Muscle layer of duodenum (tissue), 2 donors: ENCODE measurements around the gene TPI1.

Source experiments
- H3K27ac ChIP-seq: one replicate; pipeline ENCODE4 v1.7.0; 2013; ENCODE audit warnings: mild to moderate bottlenecking, low read length
- H3K27me3 ChIP-seq: one replicate; pipeline ENCODE4 v1.7.0; 2013; ENCODE audit warnings: low read depth, mild to moderate bottlenecking, control low read depth, low read length
- H3K36me3 ChIP-seq, 2 donors: one replicate each; pipeline ENCODE4 v1.7.0; 2013; ENCODE audit warnings: low read length in 2 of 2, control low read depth in 1 of 2, mild to moderate bottlenecking in 1 of 2; ENCODE audit not compliant: insufficient read depth in 2 of 2, control insufficient read depth in 1 of 2
- H3K4me1 ChIP-seq, 2 donors: one replicate each; pipeline ENCODE4 v1.7.0; 2013; ENCODE audit warnings: low read length in 2 of 2, mild to moderate bottlenecking in 2 of 2, control low read depth in 1 of 2, moderate library complexity in 1 of 2; ENCODE audit not compliant: insufficient read depth in 2 of 2, control insufficient read depth in 1 of 2
- H3K4me3 ChIP-seq, 2 donors: one replicate each; pipeline ENCODE4 v1.7.0; 2013; ENCODE audit warnings: low read length in 2 of 2, low read depth in 1 of 2, mild to moderate bottlenecking in 1 of 2
- H3K9me3 ChIP-seq, 2 donors: one replicate each; pipeline ENCODE4 v1.7.0; 2013; ENCODE audit warnings: low read length in 2 of 2, control low read depth in 1 of 2, mild to moderate bottlenecking in 1 of 2; ENCODE audit not compliant: control insufficient read depth in 1 of 2
- donor health status: healthy.

Gene TPI1

DNA sequence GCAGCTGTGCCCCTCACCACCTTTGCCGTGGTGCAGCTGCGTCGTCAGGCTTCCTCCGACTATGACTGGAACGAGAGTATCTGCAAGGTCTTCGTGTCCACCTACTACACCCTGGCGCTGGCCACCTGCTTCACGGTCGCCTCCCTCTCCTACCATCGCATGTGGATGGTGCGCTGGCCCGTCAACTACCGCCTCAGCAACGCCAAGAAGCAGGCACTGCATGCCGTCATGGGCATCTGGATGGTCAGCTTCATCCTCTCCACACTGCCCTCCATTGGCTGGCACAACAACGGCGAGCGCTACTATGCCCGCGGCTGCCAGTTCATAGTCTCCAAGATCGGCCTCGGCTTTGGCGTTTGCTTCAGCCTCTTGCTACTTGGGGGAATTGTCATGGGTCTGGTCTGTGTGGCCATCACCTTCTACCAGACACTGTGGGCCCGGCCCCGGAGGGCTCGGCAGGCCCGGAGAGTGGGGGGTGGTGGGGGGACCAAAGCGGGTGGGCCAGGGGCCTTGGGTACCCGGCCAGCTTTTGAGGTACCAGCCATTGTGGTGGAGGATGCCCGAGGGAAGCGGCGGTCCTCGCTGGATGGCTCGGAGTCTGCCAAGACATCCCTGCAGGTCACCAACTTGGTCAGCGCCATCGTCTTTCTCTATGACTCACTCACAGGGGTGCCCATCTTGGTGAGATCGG is 43.1 kb upstream of the TPI1 start:
- H3K9me3 ChIP-seq = no peaks in the 10 kb centered on the region
- H3K27ac ChIP-seq = no peak overlapping the region
- H3K4me1 ChIP-seq = peaks cover 4 to 37% of the 10 kb centered on the region in 2 donors
- no peaks in the 10 kb centered on the region for H3K36me3 ChIP-seq
- H3K27me3 ChIP-seq = peaks cover 9% of the 10 kb centered on the region
- H3K4me3 ChIP-seq = no peak overlapping the region

DNA sequence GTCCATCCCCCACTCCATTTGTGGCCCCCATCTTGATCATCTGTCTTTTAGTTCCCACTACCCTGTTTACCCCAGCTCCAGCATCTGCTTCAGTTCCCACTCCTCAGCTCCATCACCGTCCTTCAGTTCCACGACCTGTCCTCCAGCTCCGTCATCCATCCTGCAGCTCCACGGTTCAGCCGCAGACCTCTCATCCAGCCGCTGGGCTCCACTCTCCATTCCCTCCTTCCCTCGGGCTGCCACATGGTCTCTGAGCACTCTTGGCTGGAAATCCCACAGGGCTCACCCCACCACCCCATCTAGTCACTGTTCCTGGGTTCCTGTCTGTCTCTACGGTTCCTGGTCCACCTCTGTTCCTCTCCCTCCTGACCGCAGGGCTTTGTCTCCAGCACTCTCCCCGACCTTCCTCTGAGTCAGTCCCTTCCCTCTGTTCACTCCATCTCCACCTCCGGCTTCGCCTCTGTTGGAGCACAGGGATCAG is 42.4 kb upstream of the TPI1 start:
- peaks cover 4 to 44% of the 10 kb centered on the region in 2 donors for H3K4me1 ChIP-seq
- H3K36me3 ChIP-seq = no peaks in the 10 kb centered on the region
- peaks cover 9% of the 10 kb centered on the region for H3K27me3 ChIP-seq
- H3K9me3 ChIP-seq = no peaks in the 10 kb centered on the region
- peak overlapping the region in 1 of 2 donors; percentile 11 for H3K4me3 ChIP-seq
- no peak overlapping the region for H3K27ac ChIP-seq

DNA sequence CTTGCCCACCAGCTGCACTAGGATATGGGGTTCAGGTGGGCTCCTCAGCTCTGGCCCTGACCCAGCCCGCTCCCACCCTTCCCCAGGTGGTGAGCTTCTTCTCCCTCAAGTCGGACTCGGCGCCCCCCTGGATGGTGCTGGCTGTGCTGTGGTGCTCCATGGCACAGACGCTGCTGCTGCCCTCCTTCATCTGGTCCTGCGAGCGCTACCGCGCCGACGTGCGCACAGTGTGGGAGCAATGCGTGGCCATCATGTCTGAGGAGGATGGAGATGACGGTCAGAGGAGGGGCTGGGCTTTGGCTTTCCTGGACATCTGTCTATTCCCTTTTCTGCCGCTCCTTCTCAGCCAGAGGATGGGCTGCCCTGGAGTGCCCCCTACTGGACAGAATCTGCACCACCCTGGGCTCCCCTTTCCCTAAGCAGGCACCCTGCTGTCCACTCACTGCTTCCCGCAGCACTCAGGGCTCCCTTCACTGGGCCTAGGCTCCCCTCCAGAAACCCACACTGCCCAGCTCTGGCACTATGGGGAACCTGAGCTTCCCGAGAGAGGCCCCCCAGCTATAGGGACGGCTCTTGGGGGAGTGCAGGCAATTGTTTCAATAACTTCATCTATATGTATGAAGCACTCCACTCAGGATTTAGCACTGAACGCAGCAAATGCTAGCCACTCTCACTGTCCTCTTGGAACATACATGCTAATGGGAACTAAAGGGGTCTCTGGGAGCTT is 41.8 kb upstream of the TPI1 start:
- H3K27ac ChIP-seq = no peak overlapping the region
- peaks cover 4 to 48% of the 10 kb centered on the region in 2 donors for H3K4me1 ChIP-seq
- peaks cover 9% of the 10 kb centered on the region for H3K27me3 ChIP-seq
- peak overlapping the region in 1 of 2 donors; percentile 11 for H3K4me3 ChIP-seq
- H3K9me3 ChIP-seq = no peaks in the 10 kb centered on the region
- no peaks in the 10 kb centered on the region for H3K36me3 ChIP-seq

DNA sequence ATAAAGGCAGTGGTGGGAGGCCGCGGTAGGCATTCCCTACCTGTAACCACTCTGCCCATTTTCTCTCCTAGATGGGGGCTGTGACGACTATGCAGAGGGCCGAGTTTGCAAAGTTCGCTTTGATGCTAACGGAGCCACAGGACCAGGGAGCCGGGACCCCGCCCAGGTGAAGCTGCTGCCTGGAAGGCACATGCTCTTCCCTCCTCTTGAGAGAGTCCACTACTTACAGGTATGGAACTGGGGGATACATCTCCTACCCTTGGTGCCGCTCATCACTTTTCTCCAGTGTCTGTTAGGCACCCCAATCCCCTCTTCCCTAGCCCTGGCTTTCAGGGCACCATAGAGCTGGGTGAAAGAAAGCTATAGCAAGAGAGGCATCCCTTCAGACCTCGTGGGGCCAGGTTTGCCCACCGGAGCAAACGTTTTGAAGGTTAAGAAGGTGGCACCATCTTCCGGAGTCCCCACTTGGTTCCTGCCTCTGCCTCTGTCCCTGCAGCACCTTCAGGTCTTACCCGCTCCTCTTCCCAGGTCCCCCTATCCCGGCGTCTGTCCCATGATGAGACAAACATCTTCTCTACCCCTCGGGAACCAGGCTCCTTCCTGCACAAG is 41.1 kb upstream of the TPI1 start:
- Histone ChIP-seq H3K9me3 (no peaks in the 10 kb centered on the region), H3K4me3 (no peak overlapping the region), H3K36me3 (peaks cover 0 to 3% of the 10 kb centered on the region in 2 donors), H3K27ac (no peak overlapping the region), H3K4me1 (peaks cover 4 to 41% of the 10 kb centered on the region in 2 donors), H3K27me3 (peaks cover 9% of the 10 kb centered on the region)

DNA sequence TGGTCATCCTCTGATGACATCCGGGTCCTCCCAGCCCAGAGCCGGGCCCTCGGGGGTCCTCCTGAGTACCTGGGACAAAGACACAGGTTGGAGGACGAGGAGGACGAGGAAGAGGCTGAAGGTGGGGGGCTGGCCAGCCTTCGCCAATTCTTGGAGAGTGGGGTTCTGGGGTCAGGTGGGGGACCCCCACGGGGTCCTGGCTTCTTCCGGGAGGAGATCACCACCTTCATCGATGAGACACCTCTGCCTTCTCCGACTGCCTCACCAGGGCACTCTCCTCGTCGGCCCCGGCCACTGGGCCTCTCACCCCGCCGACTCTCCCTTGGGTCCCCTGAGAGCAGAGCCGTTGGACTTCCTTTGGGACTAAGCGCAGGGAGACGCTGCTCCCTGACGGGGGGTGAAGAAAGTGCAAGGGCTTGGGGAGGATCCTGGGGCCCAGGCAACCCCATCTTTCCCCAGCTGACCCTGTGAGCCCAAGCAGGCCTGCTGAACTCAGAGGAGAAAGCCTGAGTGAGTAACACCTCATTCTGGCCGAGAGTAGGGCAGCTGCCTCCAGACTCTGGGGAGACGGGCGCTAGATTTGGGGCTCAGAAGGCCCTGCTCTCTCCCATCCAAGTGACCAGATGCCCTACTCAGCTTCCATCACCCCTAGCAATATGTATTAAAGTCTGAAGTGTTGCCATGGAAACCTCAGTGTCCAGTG is 40.4 kb upstream of the TPI1 start:
- H3K27ac ChIP-seq = no peak overlapping the region
- peak overlapping the region in 1 of 2 donors; percentile 18 for H3K4me3 ChIP-seq
- H3K4me1 ChIP-seq = peaks cover 4 to 38% of the 10 kb centered on the region in 2 donors
- peaks cover 3 to 9% of the 10 kb centered on the region in 2 donors for H3K36me3 ChIP-seq
- no peaks in the 10 kb centered on the region for H3K9me3 ChIP-seq
- H3K27me3 ChIP-seq = peaks cover 9% of the 10 kb centered on the region

DNA sequence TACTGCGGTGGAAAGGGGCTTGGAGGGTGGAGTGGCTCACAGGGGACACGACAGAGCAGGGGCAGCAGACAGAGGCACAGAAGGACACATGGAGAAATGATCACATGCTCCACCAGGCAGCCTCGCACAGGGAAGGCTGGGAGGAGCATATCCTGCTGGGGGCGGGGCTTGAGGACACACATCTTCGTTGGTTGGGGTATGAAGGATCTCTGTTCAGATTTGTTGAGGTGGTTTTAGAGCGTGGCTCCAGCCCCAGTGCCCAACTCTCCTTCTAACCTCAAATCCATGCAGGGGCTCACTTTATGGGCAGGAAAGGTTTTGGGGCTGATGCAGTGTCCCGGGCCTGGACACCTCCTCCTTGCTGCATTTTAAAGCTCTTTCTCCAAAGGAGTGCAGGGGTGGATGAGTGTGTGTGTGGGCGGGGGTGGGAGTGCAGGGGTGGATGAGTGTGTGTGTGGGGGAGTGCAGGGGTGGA is 39.9 kb upstream of the TPI1 start:
- peaks cover 4 to 32% of the 10 kb centered on the region in 2 donors for H3K4me1 ChIP-seq
- no peaks in the 10 kb centered on the region for H3K9me3 ChIP-seq
- peak overlapping the region in 1 of 2 donors; percentile 18 for H3K4me3 ChIP-seq
- H3K36me3 ChIP-seq = peaks cover 6 to 9% of the 10 kb centered on the region in 2 donors
- H3K27ac ChIP-seq = no peak overlapping the region
- H3K27me3 ChIP-seq = peaks cover 4% of the 10 kb centered on the region

DNA sequence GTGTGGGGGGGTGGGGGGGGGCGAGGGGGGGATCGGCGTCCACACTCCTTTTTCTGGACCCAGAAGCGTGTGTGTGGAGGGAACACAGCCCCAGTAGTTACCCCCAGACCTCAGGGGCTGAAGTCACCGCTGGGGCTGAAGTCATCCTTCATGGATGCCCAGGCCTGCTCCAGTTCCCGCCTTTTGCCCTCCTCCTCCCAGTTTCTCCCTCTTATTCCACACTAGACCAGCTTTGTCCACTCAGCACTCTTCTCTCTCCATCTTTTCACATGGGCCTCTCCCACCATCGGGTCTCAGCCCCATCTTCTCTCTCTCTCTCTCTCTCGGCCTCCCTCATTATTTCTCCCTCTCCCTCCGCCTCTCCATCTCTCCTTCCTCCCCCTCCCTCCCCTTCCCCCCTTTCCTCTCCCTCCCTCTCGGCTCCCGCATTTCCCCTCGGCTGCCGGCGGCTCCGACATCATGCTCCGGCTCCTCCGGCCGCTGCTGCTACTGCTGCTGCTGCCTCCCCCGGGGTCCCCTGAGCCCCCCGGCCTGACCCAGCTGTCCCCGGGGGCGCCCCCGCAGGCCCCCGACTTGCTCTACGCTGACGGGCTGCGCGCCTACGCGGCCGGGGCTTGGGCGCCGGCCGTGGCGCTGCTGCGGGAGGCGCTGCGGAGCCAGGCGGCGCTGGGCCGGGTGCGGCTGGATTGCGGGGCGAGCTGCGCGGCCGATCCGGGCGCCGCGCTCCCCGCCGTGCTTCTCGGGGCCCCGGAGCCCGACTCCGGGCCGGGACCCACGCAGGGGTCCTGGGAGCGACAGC is 39.1 kb upstream of the TPI1 start, which contains the start of gene P3H3:
Gene P3H3, plus strand, starts transcription at position 426 of the 799 bp plus-strand sequence. Its CDS starts 34 bp downstream, at position 460.
- Histone ChIP-seq H3K27ac (peak within 1 kb of the TSS; percentile 67), H3K27me3 (peaks cover 4% of the 10 kb centered on the region), H3K9me3 (no peaks in the 10 kb centered on the region), H3K4me1 (peaks cover 4 to 27% of the 10 kb centered on the region in 2 donors), H3K36me3 (peaks cover 6 to 10% of the 10 kb centered on the region in 2 donors), H3K4me3 (peak within 1 kb of the TSS; percentile 74 to 89)

DNA sequence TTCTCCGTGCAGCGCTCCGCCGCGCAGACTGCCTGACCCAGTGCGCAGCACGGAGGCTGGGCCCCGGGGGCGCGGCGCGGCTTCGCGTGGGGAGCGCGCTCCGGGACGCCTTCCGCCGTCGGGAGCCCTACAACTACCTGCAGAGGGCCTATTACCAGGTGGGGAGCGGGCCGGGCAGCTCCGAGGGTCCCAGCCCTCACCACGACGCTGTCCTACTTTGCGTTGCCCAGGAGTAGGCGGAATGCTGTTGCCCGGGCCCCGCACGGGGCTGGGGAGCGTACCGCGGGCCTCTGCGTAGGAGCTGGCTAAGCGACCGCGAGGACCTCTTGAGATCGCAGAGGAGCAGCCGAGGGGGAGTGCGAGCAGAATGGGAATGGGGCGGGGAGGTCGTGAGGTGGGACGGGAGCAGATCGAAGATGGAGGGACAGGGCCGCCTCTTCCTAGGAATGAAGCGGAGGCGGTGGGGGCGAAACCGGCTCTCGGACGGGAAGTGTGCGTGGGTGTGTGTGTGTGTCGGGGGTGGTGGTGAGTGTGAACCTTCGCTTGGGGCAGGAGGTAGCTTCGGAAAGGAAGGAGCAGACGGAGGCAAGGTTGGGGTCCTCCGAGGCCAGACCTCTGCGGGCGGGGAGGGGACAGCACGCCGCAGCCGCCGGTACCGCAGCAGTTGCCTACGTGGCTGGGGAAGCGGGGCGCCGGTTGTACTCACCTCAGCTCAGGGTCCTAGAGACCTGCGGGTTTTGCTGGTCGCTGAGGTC is 38.4 kb upstream of the TPI1 start:
- peak overlapping the region; percentile 74 to 89 for H3K4me3 ChIP-seq

DNA sequence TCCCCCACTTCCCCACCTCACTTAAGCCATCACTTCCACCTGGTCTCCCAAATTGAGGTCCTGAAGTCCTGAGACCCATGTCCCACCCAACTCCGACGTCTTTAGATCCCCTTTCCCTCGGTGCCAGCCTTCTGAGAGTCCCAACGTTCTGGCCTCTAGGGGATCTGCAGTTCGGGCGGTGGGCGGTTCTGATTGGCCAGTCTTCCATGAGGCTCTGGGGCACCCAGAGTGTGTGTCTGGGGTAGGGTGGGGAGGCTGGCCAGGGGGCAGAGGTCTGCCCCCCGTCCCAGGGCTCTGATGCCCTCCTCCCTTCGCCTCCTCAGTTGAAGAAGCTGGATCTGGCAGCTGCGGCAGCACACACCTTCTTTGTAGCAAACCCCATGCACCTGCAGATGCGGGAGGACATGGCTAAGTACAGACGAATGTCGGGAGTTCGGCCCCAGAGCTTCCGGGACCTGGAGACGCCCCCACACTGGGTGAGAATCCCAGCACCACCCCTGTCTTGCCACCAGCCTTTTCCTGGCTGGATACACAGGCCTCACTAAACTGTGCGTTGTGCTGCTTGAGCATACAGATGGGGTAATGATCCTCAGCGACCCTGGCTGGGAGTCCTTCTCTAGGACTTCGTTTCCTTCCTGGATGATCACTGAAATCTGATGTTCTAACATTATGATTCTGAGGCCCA is 37.7 kb upstream of the TPI1 start:
- peaks cover 4 to 27% of the 10 kb centered on the region in 2 donors for H3K4me1 ChIP-seq
- peaks cover 11 to 22% of the 10 kb centered on the region in 2 donors for H3K36me3 ChIP-seq
- peaks cover 4% of the 10 kb centered on the region for H3K27me3 ChIP-seq
- H3K4me3 ChIP-seq = peak overlapping the region; percentile 74 to 89
- no peaks in the 10 kb centered on the region for H3K9me3 ChIP-seq
- peak overlapping the region; percentile 67 for H3K27ac ChIP-seq

More for the DNA sequence above, 38.4 kb upstream of the TPI1 start:
- H3K9me3 ChIP-seq = no peaks in the 10 kb centered on the region
- peaks cover 4 to 27% of the 10 kb centered on the region in 2 donors for H3K4me1 ChIP-seq
- H3K27ac ChIP-seq = peak overlapping the region; percentile 67
- H3K36me3 ChIP-seq = peaks cover 7 to 18% of the 10 kb centered on the region in 2 donors
- H3K27me3 ChIP-seq = peaks cover 4% of the 10 kb centered on the region
